Measurements from ENCODE around the gene TMEM170A.

DNA sequence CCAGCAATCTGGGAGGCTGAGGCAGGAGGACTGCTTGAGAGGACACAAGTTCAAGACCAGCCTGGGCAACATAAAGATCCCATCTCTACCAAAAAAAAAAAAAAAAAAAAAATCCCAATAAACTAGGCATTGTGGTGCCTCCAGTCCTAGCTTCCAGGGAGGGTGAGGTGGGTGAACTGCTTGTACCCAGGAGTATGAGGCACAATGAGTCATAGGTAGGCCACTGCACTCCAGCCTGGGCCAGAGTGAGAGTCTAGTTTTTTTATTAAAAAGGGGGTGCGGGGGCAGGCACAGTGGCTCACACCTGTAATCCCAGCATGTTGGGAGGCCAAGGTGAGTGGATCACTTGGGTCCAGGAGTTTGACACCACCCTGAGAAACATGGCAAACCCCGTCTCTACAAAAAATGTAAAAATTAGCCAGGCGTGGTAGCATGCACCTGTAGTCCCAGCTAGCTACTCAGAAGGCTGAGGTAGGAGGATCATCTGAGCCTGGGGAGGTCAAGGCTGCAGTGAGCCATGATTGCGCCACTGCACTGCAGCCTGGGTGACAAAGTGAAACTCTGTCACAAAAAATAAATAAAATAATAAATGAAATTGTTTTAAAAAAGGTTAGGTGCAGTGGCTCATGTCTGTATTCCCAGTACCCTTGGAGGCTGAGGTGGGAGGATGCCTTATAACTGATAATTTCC lies 38.6 kb upstream of the TMEM170A start:
- TF ChIP-seq EZH2phosphoT487 (IDR thresholded peaks at IDR 0.05; ENCODE audit: insufficient read depth, low read depth): no peak
- TF ChIP-seq EZH2 (IDR thresholded peaks at IDR 0.05; ENCODE audit: insufficient read depth, poor library complexity, severe bottlenecking): no peak

Data from GM23248 (cell line).